Effector memory CD4-positive, alpha-beta T cell (primary cell): ENCODE measurements around the gene RHOH.
A peak's percentile ranks its signal among the peaks of the same experiment; 100 is the strongest.

Experiments
- DNase-seq, 3 donors: peaks; one replicate each; pipeline ENCODE4 v3.0.0-alpha.2; 2020
- H3K27ac ChIP-seq: 2 replicates; pipeline ENCODE4 v1.7.0; 2013; ENCODE audit warnings: mild to moderate bottlenecking, low read length, moderate library complexity; ENCODE audit not compliant: insufficient read depth, poor library complexity, severe bottlenecking
- H3K27me3 ChIP-seq: replicated peaks from 2 replicates; pipeline ENCODE4 v1.7.0; 2013; ENCODE audit warnings: mild to moderate bottlenecking, low read length; ENCODE audit not compliant: insufficient read depth, control insufficient read depth, poor library complexity, severe bottlenecking
- H3K36me3 ChIP-seq: 2 replicates; pipeline ENCODE4 v1.7.0; 2013; ENCODE audit warnings: mild to moderate bottlenecking, low read length, moderate library complexity; ENCODE audit not compliant: control insufficient read depth, insufficient read depth
- H3K4me1 ChIP-seq: 2 replicates; pipeline ENCODE4 v1.7.0; 2013; ENCODE audit warnings: low read length, mild to moderate bottlenecking; ENCODE audit not compliant: control insufficient read depth, insufficient read depth, poor library complexity, severe bottlenecking
- H3K4me3 ChIP-seq: 2 replicates; pipeline ENCODE4 v1.7.0; 2013; ENCODE audit warnings: low read length, low read depth, mild to moderate bottlenecking; ENCODE audit not compliant: insufficient read depth, poor library complexity, severe bottlenecking
- H3K9me3 ChIP-seq: 2 replicates; pipeline ENCODE4 v1.7.0; 2013; ENCODE audit warnings: mild to moderate bottlenecking, low read length, moderate library complexity; ENCODE audit not compliant: control insufficient read depth

The RHOH gene

DNA sequence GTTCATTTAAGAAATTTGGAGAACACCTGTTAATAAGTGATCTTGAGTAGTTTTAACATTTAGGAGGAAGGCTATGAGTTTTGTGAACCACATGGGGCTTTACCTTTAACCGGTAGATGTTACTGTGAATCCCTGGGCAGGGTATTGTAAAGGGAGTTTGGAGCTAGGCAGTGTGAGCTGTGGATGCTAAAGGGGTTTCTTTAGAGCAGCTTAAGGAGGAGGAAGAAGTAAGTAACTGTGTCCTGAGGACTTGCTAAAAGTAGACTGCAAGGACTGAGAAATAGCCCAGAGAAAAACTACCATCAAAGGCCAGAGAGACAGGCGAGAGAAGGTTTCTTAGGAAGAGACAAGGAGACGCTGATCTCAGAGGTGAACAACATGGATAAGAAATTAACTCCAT is 5.6 kb downstream of the RHOH start:
- Histone ChIP-seq H3K4me3 (peak overlapping the region; percentile 87), H3K4me1 (peaks cover 24% of the 10 kb centered on the region), H3K27ac (peak overlapping the region; percentile 100), H3K27me3 (no peaks in the 10 kb centered on the region), H3K36me3 (no peaks in the 10 kb centered on the region), H3K9me3 (no peaks in the 10 kb centered on the region)
- DNase-seq: no peak

DNA sequence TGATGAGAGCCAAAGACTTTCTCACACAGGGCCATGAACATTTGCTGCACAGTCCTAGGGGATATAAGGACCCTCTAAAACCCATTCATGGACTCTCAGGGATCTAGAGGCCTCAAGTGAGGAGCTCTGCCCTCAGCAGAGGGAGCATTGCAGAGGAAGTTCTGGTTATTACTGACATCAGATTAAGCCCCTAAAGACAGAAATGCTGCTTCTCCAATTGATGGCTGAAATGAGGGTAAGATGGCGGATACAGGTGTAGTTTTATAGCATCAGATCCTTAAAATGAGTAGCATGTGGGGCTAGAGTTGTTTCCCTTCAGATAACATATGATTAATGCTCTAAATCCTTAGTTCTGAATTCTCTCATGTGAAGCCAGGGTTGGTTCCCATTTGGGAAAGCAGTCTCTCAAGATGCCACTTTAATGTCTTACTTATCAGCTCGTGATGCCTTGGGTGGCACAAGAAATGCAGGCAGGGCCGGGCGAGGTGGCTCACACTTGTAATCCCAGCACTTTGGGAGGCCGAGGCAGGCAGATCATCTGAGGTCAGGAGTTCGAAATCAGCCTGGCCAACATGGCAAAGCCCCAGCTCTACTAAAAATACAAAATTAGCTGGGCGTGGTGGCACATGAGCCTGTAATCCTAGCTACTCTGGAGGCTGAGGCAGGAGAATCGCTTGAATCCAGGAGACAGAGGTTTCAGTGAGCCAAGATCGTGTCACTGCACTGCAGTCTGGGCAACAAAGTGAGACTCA is 7.9 kb downstream of the RHOH start:
- Histone ChIP-seq H3K27me3 (no peaks in the 10 kb centered on the region), H3K36me3 (peaks cover 4% of the 10 kb centered on the region), H3K4me3 (peak overlapping the region; percentile 87), H3K9me3 (no peaks in the 10 kb centered on the region), H3K4me1 (peaks cover 33% of the 10 kb centered on the region), H3K27ac (peak overlapping the region; percentile 100)
- no peak for DNase-seq

DNA sequence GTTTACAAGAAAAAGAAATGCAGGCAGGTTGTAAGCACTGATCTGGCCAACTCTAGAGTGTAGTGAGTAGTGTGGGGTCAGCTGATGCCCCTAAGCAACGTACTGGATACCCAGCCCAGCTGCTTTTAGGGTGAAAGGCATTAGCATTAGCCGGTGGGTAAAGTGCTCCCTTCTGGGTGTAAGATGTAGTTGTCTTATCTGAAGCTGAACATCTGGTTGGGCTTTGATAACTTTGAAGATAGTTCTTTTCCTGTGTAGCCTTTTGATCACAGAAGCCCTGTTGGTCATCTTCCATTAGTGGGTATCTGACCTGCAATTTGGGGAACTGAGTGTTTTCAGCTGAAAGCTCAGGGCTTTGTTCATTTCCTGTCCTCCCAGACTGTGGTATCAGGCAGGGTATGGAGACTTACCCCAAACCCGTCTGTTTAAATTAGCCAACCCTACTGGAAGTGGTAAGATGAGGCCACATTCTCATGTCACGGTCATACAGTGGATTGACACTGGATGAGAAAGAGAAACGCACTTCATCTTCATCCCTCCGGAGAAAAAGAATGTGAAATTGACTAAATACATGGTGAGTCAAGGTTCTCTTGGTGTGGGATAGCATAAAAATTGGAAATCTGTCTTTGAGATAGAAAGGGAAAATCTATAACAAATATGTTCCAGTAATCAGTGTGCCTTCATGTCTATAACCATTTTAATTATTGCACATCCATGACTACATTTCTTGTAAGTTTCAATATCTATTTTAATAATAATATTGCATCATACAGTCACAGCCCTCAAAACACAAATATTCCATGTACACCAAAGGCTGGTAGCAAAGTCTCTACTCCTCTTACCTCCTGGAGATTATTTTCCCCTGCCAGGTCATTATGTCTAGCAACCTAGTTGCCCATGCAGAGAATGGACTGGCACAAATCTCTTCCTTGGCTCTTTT is 8.7 kb downstream of the RHOH start:
- Histone ChIP-seq H3K4me3 (peak overlapping the region; percentile 87), H3K36me3 (peaks cover 4% of the 10 kb centered on the region), H3K4me1 (peaks cover 42% of the 10 kb centered on the region), H3K9me3 (no peaks in the 10 kb centered on the region), H3K27me3 (no peaks in the 10 kb centered on the region), H3K27ac (peak overlapping the region; percentile 100)
- no peak for DNase-seq

DNA sequence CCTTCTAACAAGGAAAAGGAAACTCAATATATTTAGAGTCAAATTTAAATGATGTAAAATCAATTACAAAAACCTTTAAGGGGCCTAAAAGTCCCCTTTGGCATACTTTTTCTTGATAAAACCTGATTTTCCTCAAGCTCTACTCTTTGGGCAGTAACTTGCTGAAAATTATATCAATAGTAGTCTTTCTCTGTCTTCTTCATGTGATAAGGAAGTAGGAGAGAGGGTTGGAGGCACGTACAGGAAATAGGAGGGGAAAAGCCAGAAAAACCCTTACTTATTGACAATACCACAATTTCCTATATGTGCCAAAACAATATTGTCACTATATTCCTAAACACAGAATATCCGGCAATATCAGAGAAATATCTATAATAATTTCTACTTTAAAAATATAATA is 9.6 kb downstream of the RHOH start:
- peaks cover 4% of the 10 kb centered on the region for H3K36me3 ChIP-seq
- H3K27me3 ChIP-seq: no peaks in the 10 kb centered on the region
- H3K4me3 ChIP-seq: peak overlapping the region; percentile 87
- DNase-seq: no peak
- peaks cover 47% of the 10 kb centered on the region for H3K4me1 ChIP-seq
- no peaks in the 10 kb centered on the region for H3K9me3 ChIP-seq
- H3K27ac ChIP-seq: peak overlapping the region; percentile 100

DNA sequence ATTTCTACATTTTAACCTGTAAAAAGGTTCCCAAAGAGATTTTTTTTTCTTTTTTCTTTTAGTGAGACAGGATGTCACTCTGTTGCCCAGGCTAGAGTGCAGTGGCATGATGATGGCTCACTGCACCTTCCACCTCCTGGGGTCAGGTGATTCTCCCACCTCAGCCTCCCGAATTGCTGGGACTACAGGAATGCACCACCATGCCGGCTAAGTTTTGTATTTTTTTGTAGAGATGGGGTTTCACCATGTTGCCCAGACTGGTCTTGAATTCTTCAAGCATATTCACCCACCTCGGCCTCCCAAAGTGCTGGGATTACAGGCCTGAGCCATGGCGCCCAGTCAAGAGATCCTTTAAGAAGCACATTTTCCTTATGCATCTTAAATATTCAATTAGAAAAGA is 12.6 kb downstream of the RHOH start:
- Histone ChIP-seq H3K4me1 (peaks cover 66% of the 10 kb centered on the region), H3K9me3 (no peaks in the 10 kb centered on the region), H3K36me3 (peaks cover 19% of the 10 kb centered on the region), H3K27me3 (no peaks in the 10 kb centered on the region), H3K27ac (peak overlapping the region; percentile 100), H3K4me3 (peak overlapping the region; percentile 10)
- no peak for DNase-seq

DNA sequence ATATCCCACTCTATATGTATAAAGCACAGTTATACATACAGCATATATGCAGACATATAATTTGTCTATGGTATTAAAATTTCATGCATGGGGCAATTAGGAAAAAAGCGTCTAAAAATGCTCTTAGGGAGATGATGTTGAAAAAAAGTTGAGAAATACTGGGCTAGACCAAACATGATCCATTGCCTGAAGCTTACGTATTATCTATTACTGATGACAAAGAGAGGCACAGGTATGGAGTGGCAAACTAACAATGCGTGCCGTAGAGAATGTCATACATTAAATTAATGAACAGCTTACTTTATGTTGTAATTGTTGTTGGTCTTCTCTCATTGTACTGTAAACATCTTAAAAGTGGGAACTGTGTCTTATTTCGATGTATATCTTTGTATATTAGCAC is 13.9 kb downstream of the RHOH start:
- peaks cover 29% of the 10 kb centered on the region for H3K36me3 ChIP-seq
- no peak overlapping the region for H3K4me3 ChIP-seq
- no peaks in the 10 kb centered on the region for H3K27me3 ChIP-seq
- peaks cover 70% of the 10 kb centered on the region for H3K4me1 ChIP-seq
- no peak for DNase-seq
- peak overlapping the region; percentile 100 for H3K27ac ChIP-seq
- H3K9me3 ChIP-seq: no peaks in the 10 kb centered on the region

DNA sequence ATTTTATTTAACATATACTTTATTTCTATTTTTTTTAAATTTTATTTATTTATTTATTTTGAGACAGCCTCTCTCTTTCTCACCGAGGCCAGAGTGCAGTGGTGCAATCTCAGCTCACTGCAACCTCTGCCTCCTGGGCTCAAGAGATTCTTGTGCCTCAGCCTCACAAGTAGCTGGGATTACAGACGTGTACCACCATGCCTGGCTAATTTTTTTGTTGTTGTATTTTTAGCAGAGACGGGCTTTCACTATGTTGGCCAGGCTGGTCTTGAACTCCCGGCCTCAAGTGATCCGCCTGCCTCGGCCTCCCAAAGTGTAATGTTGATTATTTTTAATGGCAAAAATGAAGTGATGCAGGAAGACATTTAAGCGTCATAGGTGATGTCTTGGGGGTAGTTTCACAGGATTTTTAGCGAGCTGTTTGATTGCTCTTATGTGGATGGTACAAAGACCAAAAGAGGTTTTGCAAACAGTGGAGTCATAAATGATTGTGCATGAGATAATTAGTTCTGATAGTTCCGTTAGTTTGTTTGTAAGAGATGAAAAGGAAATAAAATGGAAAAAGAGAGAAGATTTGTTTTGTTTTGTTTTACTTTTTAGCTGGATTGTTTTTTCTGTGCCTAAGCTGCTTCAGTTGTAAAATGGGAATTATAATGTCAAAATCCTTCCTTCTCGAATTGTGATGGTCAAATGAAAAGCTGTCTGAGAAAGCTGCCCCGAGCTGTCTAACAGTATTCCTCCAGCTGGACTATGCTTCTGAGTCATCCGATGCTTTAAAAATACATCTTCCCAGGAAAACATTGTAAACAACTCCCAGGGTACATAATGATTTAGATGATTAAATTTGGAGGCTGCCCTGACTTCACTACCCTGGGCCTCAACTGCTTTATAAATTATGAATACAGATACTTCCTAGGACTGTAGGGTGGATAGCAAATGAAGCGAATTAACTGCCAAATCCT is 14.7 kb downstream of the RHOH start:
- Histone ChIP-seq H3K27ac (peak overlapping the region; percentile 100), H3K4me1 (peaks cover 71% of the 10 kb centered on the region), H3K36me3 (peaks cover 29% of the 10 kb centered on the region), H3K9me3 (no peaks in the 10 kb centered on the region), H3K27me3 (no peaks in the 10 kb centered on the region), H3K4me3 (peak overlapping the region; percentile 15)
- DNase-seq: no peak

DNA sequence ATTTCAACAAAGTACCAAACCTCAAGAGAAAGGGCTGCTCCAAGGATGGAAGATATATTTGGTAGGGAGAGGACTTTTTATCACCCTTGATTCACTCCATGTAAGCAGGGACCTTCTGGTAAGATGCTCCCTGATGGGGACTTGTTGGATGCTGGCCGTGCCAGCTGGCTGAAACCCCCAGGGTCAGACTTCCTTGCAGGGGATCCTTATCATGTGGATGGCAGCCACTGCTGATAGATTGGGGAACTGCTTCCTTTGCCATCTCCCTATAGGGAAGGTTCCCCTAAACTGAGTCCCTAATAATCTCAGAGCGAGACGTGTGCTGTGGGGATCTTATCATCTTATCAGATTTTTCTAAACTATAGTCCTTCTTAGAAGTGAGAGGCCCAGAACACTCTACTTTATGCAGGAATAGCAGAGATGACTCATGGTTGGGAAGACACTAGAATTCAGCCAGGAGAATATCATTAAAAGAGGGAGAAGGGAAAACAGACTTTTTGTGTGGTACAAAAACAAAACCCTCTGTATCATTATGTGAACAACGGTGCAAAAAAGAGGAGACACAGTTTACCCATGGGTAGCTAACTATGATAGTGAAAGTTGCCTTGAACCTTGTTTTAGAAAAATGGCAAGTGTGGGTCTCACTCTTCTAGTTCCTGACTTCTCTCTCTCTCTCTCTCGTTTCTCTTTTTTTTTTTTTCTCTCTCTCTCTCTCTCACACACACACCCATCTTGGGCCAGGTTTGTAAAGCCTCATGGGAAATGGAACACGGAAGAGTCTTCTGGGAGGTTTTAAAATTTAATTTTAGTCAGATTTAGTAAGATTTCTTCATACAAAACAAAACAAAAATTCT is 16.1 kb downstream of the RHOH start:
- H3K4me3 ChIP-seq: no peak overlapping the region
- no peaks in the 10 kb centered on the region for H3K9me3 ChIP-seq
- DNase-seq: no peak
- H3K27ac ChIP-seq: peak overlapping the region; percentile 100
- H3K27me3 ChIP-seq: no peaks in the 10 kb centered on the region
- peaks cover 78% of the 10 kb centered on the region for H3K4me1 ChIP-seq
- H3K36me3 ChIP-seq: peaks cover 34% of the 10 kb centered on the region

DNA sequence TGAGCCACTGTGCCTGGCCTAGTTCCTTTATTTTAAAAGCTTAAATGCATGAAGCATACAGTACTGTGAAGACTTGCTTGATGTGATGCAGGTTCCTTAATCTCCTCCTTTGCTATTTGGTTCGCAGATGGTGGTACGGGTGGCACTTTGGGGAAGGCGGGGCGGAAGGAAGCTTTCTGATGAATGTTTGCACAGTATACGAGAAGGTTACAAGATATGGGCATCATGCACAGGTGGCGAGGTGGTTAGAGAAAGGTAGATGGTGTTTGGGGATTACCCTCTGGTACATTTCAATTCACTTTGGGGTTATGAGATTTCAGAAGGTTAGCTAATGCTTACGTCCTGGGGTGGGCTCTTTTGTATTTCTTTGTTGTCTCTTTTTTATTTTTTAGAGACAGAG is 17.2 kb downstream of the RHOH start:
- Histone ChIP-seq H3K27ac (peak overlapping the region; percentile 100), H3K36me3 (peaks cover 40% of the 10 kb centered on the region), H3K4me3 (no peak overlapping the region), H3K27me3 (no peaks in the 10 kb centered on the region), H3K9me3 (no peaks in the 10 kb centered on the region), H3K4me1 (peaks cover 86% of the 10 kb centered on the region)
- peak in 1 of 3 donors; percentile 68 for DNase-seq
